ENCODE data around the gene LZTS3.

LZTS3 gene

GRCh38 chr20:3115190-3116107 is 57.9 kb downstream of the LZTS3 start:
- no peak overlapping the region for H3K27ac ChIP-seq (replicated peaks)
- DNase-seq (ENCODE audit: low read depth in 1 of 2, low spot score in 1 of 2) = no peak
- H3K4me3 ChIP-seq (replicated peaks; ENCODE audit: insufficient read depth, low read length) = no peak overlapping the region
- no peaks in the 10 kb centered on the region for H3K27me3 ChIP-seq (ENCODE audit: insufficient read depth, poor library complexity, severe bottlenecking)
- TF ChIP-seq CTCF (IDR thresholded peaks at IDR 0.05; ENCODE audit: insufficient read depth, low read length) (peak; percentile 61), POLR2AphosphoS5 (IDR thresholded peaks at IDR 0.05; ENCODE audit: low read depth) (no peak)
